DOHH2 (cell line): ENCODE results near the gene C19orf33.

Source experiments
- CTCF ChIP-seq: fragments of 200-600 bp; sonication (generic); IDR thresholded peaks from one replicate; pipeline ENCODE4 v1.5.1; 2014; ENCODE audit warnings: antibody characterized with exemption, mild to moderate bottlenecking, low read depth, low read length; ENCODE audit not compliant: poor library complexity, severe bottlenecking
- EZH2phosphoT487 ChIP-seq: fragments of 200-600 bp; sonication (generic); IDR thresholded peaks from 2 replicates; pipeline ENCODE4 v1.6.1; 2017; ENCODE audit warnings: borderline replicate concordance, mild to moderate bottlenecking, antibody characterized with exemption, low read length, moderate library complexity, mixed read lengths

GRCh38 chr19:38266981-38267597, 37.0 kb upstream of the C19orf33 start:
- TF ChIP-seq CTCF, result no peak
- TF ChIP-seq EZH2phosphoT487, result no peak
